ENCODE data around the gene ATAD3C.
"Not testable (repeated sequence)": the region's sequence is repeated elsewhere in the genome, so short reads cannot be mapped to it uniquely, and the experiment has no call there.

ATAD3C gene

DNA sequence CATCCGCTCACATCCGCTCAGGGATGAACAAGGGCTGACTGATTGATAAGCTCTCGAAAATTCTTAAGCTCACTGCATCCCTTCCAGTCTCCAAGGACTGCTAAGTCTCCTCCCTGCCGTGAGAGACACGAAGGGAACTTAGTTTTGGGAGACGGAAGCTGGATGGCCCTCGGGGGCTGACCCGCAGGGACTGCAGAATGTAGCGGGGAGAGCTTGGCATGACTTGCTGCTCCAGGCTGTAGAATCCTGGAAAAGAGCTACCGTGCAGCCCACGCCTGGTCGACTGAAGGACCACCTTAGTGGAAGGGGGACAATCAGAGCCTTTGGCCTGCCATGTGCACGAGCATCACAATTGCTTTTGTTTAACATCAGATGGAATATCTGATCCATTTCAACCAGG is 33.7 kb upstream of the ATAD3C start:
- TF ChIP-seq, protein P1, sequence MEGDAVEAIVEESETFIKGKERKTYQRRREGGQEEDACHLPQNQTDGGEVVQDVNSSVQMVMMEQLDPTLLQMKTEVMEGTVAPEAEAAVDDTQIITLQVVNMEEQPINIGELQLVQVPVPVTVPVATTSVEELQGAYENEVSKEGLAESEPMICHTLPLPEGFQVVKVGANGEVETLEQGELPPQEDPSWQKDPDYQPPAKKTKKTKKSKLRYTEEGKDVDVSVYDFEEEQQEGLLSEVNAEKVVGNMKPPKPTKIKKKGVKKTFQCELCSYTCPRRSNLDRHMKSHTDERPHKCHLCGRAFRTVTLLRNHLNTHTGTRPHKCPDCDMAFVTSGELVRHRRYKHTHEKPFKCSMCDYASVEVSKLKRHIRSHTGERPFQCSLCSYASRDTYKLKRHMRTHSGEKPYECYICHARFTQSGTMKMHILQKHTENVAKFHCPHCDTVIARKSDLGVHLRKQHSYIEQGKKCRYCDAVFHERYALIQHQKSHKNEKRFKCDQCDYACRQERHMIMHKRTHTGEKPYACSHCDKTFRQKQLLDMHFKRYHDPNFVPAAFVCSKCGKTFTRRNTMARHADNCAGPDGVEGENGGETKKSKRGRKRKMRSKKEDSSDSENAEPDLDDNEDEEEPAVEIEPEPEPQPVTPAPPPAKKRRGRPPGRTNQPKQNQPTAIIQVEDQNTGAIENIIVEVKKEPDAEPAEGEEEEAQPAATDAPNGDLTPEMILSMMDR (conservative IDR thresholded peaks at IDR 0.05; ENCODE audit: control insufficient read depth, insufficient read depth, low read depth, low read length) = no peak
- DNase-seq (ENCODE audit: low read depth) = no peak
- no peak overlapping the region for H3K4me3 ChIP-seq (ENCODE audit: control insufficient read depth, low read depth, low read length)

DNA sequence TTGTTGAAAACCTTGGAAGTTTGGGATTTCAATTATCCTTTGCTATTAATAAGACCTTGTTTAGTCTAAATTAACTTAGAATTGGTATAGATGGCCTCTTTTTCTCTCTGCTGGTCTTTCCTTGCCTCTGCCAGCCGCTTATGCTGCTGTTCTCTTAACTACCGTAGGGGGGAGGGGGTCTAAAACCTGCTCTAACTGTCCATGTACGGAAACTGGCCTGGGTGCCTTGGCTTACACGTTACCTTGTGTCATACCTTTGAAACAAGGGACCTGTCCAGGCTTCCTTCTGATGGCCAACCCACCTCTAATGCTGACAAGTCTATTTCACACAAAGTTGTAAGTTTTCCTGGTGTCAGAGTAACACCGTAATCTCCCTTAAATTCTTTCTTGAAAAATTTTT is 32.1 kb upstream of the ATAD3C start:
- not testable (repeated sequence) for H3K4me3 ChIP-seq (ENCODE audit: control insufficient read depth, low read depth, low read length); DNase-seq (ENCODE audit: low read depth)

- not testable (repeated sequence) for H3K4me3 ChIP-seq (ENCODE audit: control insufficient read depth, low read depth, low read length); DNase-seq (ENCODE audit: low read depth)
These were observed 31.5 kb upstream of the ATAD3C start for GRCh38 chr1:1417825-1418463.

DNA sequence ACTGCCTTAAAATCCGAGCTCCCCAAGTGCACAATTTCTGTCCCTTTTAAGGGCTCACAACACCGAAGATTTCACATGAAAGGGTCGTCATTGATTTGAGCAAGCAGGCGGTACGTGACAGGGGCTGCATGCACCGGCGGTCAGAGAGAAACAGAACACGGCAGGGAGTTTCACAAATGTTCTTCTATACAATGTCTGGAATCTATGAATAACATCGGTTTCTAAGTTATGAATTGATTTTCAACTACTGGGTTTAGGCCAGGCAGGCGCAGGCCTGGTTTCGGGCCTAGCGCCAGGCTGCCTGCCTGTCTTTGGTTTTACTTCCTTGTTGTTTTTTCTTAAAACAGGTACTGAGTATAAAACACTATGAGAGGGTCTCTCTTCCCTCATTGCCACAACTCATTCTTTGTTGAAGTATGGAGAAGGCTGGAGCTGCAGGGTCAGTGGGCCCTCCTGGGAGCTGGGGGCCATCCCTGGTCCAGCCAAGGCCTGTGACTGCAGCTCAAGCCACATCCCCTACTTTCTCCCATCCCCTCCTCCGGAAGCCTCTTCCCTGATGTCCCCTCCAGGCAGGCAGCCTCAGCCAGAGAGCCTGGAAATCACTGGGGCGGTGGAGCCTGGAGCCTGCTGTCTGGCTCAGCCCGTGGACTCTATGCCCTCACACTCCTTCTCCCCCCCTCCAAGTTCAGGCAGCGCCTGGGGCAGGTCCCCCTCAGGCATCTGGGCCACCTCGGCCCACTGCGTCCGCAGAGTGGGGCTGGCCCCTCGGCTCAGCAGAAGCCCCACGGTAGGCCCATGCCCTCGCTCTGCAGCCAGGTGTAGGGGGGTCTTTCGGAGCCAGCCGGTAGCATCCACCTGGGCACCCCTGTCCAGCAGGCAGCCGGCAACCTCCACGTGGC is 30.8 kb upstream of the ATAD3C start:
- DNase-seq (ENCODE audit: low read depth) = no peak
- no peak overlapping the region for H3K4me3 ChIP-seq (ENCODE audit: control insufficient read depth, low read depth, low read length)
- TF ChIP-seq, protein P1 (conservative IDR thresholded peaks at IDR 0.05; ENCODE audit: control insufficient read depth, insufficient read depth, low read depth, low read length) = no peak

DNA sequence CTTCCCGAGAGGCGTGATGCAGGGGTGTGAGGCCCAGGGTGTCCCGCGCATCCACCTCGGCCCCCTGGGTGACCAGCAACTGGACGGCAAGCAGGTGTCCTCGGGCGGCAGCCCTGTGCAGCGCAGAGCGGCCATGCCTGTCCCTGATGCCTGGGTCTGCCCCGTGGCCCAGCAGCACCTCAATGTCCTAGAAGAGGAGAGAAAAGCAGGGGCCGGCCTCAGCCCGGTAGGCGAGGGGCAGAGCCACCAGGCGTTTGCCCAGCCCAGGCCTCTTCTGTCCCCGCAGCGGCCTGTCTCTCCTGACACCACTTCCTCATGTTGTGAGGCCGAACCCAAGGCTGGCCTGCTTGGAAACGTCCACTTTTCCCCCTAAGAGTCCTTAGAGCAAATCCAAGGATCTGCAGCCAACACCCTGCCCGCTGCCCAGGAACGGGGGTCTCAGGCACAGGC is 30.1 kb upstream of the ATAD3C start:
- TF ChIP-seq, protein P1 (conservative IDR thresholded peaks at IDR 0.05; ENCODE audit: control insufficient read depth, insufficient read depth, low read depth, low read length) = no peak
- DNase-seq (ENCODE audit: low read depth) = no peak
- H3K4me3 ChIP-seq (ENCODE audit: control insufficient read depth, low read depth, low read length) = no peak overlapping the region

DNA sequence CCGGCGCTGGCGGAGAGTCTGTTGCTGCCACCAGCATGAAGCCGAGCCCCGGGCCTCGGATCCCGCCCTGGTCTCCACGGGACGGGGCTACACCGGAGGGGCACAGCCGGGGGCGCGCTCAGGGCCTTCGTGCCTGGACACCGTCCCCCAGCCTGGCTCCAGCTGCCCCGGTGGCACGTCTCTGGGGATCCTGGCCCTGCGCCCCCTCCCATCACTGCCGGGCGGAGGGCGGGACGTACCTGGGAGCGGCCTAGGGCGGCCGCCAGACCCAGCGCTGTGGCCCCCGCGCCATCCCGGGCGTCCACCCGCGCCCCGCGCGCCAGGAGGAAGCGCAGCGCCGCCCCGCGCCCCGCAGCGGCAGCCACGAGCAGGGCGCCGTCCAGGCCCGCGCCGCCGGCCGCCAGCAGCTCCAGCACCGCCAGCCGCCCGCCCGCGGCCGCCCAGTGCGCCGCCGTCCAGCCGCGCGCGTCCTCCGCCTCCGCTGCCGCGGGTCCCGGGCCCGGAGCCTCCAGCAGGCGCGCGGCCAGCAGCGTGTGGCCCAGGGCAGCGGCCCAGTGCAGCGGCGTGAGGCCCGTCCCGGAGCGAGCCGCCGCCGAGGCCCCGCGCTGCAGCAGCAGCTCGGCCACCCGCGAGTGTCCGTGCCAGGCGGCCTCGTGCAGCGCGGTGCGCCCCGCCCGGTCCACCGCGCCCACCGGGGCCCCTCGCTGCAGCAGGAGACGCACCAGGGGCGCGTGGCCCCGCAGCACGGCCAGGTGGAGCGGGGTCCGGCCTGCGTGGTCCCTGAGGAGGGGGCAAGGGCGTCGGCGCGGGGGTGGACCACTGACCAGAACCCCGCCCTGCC is 29.5 kb upstream of the ATAD3C start:
- no peak for DNase-seq (ENCODE audit: low read depth)
- TF ChIP-seq, protein P1 (conservative IDR thresholded peaks at IDR 0.05; ENCODE audit: control insufficient read depth, insufficient read depth, low read depth, low read length) = no peak
- H3K4me3 ChIP-seq (ENCODE audit: control insufficient read depth, low read depth, low read length) = no peak overlapping the region

- H3K4me3 ChIP-seq (ENCODE audit: control insufficient read depth, low read depth, low read length) = no peak overlapping the region
- TF ChIP-seq, protein P1 (conservative IDR thresholded peaks at IDR 0.05; ENCODE audit: control insufficient read depth, insufficient read depth, low read depth, low read length) = no peak
- DNase-seq (ENCODE audit: low read depth) = no peak
These were observed 28.8 kb upstream of the ATAD3C start for GRCh38 chr1:1420654-1421141.
